ENCODE data around the gene SRCAP. TPM values are rescaled to one million over a fixed set of nuclear protein-coding genes. Genes with fewer than 3 reads are reported as not detected.
A peak's percentile ranks its signal among the peaks of the same experiment; 100 is the strongest.

SRCAP gene
- total RNA-seq, 2 donors from 2014 or later, result 22.5 to 25.0 TPM

DNA sequence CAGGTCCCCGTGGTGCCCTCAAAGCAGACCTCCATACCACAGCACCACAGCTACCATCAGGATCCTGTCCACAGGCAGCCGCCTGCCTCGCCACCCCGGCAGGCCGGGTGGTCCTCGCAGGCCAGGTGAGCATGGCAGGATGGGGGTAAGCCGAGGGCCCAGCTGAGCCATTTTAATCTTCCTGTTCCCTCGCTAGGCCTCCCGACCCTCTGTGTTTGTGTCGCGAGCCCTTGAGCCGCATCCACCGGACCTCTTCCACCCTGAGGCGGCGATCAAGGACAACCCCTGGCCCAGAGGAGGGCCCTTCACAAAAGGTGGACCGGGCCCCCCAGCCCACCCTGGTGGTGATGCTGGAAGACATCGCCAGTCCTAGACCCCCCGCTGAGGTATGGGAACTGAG lies 46.3 kb upstream of the SRCAP start:
- peaks cover 43% of the 10 kb centered on the region for H3K36me3 ChIP-seq
- H3K9me3 ChIP-seq, result no peaks in the 10 kb centered on the region
- H3K4me1 ChIP-seq, result peaks cover 0 to 32% of the 10 kb centered on the region in 2 donors
- TF ChIP-seq, protein P1, sequence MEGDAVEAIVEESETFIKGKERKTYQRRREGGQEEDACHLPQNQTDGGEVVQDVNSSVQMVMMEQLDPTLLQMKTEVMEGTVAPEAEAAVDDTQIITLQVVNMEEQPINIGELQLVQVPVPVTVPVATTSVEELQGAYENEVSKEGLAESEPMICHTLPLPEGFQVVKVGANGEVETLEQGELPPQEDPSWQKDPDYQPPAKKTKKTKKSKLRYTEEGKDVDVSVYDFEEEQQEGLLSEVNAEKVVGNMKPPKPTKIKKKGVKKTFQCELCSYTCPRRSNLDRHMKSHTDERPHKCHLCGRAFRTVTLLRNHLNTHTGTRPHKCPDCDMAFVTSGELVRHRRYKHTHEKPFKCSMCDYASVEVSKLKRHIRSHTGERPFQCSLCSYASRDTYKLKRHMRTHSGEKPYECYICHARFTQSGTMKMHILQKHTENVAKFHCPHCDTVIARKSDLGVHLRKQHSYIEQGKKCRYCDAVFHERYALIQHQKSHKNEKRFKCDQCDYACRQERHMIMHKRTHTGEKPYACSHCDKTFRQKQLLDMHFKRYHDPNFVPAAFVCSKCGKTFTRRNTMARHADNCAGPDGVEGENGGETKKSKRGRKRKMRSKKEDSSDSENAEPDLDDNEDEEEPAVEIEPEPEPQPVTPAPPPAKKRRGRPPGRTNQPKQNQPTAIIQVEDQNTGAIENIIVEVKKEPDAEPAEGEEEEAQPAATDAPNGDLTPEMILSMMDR (IDR thresholded peaks at IDR 0.05), result no peak
- H3K4me3 ChIP-seq, result no peak overlapping the region
- no peak for DNase-seq (ENCODE audit: low spot score)
- no peaks in the 10 kb centered on the region for H3K27me3 ChIP-seq
- no peak overlapping the region for H3K27ac ChIP-seq

DNA sequence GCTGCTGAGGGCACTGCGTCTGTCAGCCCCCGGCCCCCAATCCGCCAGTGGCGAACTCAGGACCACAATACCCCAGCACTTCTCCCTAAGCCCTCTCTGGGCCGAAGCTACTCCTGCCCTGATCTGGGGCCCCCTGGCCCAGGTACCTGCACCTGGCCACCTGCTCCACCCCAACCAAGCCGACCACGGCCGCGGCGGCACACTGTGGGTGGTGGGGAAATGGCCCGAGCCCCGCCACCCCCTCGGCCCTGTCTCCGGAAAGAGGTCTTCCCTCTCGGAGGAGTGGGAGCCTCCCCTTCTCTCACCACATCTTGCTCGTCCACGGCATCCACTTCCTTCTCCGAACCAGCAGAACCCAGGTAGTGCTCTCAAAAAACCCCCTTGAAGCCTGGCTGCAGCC lies 44.1 kb upstream of the SRCAP start:
- Histone ChIP-seq H3K4me3 (no peak overlapping the region), H3K27ac (no peak overlapping the region), H3K27me3 (no peaks in the 10 kb centered on the region), H3K36me3 (peaks cover 43% of the 10 kb centered on the region), H3K4me1 (peaks cover 0 to 31% of the 10 kb centered on the region in 2 donors), H3K9me3 (no peaks in the 10 kb centered on the region)
- no peak for DNase-seq (ENCODE audit: low spot score)
- TF ChIP-seq, protein P1 (IDR thresholded peaks at IDR 0.05), result no peak

DNA sequence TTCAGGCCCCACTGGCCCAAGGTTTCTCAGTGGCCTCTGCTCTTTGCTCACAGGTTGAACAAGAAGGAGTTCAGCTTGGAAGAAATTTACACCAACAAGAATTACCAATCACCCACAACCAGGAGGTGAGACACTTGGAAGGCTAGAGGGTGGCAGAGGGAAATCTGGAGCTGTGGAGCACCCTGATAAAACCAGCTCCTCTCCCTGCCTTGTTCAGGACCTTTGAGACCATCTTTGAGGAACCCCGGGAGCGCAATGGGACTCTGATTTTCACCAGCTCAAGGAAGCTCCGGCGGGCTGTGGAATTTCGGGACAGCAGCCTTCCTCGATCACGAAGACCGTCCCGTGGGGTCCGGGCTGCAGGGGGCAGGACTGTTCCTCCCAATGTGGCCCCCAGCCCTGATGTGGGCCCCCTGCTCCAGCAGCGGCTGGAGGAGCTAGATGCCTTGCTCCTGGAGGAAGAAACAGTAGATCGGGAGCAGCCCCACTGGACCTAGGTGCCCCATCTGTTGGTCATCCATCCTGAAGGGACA lies 43.1 kb upstream of the SRCAP start:
- no peak for DNase-seq (ENCODE audit: low spot score)
- TF ChIP-seq, protein P1 (IDR thresholded peaks at IDR 0.05), result no peak
- Histone ChIP-seq H3K4me3 (no peak overlapping the region), H3K27me3 (no peaks in the 10 kb centered on the region), H3K27ac (no peak overlapping the region), H3K4me1 (peaks cover 0 to 38% of the 10 kb centered on the region in 2 donors), H3K36me3 (peaks cover 43% of the 10 kb centered on the region), H3K9me3 (no peaks in the 10 kb centered on the region)

DNA sequence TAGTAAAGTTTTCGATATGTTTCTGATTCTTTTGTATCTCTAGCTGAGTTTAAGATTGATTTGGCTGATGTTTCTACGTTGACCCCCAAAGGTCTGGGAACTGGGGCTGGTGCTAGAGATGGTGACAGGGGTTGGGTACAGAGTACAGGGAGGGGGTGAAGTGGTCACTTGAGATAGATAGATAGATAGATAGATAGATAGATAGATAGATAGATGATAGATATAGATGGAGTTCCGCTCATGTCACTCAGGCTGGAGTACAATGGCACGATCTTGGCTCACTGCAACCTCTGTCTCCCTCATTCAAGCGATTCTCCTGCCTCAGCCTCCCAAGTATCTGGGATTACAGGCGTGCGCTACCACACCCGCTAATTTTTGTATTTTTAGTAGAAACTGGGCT lies 42.6 kb upstream of the SRCAP start:
- no peak for DNase-seq (ENCODE audit: low spot score)
- Histone ChIP-seq H3K4me3 (no peak overlapping the region), H3K27ac (no peak overlapping the region), H3K36me3 (peaks cover 43% of the 10 kb centered on the region), H3K9me3 (no peaks in the 10 kb centered on the region), H3K4me1 (peaks cover 0 to 43% of the 10 kb centered on the region in 2 donors), H3K27me3 (no peaks in the 10 kb centered on the region)
- TF ChIP-seq, protein P1 (IDR thresholded peaks at IDR 0.05), result no peak

DNA sequence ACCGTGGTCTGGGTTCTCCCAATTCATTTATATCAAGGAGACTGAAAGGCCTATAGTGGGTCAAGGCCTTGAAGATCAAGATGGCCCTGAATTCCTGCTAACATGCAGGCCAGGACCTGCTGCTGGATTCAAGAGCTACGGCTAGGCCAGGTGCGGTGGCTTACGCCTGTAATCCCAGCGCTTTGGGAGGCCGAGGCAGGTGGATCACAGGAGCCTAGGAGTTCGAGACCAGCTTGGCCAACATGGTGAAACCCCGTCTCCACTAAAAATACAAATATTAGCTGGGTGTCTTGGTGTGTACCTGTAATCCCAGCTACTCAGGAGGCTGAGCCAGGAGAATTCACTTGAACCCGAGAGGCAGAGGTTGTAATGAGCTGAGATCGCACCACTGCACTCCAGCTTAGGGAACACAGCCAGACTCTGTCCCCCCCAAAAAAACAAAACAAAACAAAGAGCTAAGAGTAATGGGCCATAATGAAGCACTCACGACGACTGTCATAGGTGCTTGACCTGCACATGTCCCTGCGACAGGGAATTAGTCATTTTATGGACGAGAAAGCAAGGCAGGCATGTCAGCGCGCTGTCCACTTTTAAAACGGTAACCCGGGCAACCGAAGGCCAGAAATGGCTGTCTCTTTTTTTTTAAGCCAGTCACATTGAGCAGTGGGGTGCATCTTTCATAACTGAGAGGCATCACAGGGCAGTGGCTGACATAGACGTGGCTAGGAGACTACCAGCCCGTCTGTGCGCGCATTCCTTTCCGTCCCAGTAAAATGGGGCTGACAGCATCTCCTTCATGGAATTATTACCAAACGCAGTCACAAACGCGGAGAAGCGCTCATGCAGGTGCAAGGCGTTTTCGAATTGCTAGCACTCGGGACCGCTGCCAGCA lies 41.8 kb upstream of the SRCAP start:
- DNase-seq (ENCODE audit: low spot score), result peak; percentile 61
- Histone ChIP-seq H3K27me3 (no peaks in the 10 kb centered on the region), H3K36me3 (peaks cover 47% of the 10 kb centered on the region), H3K4me3 (peak overlapping the region; percentile 23 to 50), H3K9me3 (no peaks in the 10 kb centered on the region), H3K27ac (peak overlapping the region; percentile 75 to 83), H3K4me1 (peaks cover 0 to 44% of the 10 kb centered on the region in 2 donors)
- TF ChIP-seq, protein P1 (IDR thresholded peaks at IDR 0.05), result no peak

Data from right atrium auricular region (tissue), 2 donors.